ENCODE measurements around the gene NOP53. TPM values are rescaled to one million over a fixed set of nuclear protein-coding genes. Genes with fewer than 3 reads are reported as not detected.
A peak's percentile ranks its signal among the peaks of the same experiment; 100 is the strongest.
"Not testable (repeated sequence)": the region's sequence is repeated elsewhere in the genome, so short reads cannot be mapped to it uniquely, and the experiment has no call there.

NOP53 gene
- total RNA-seq, 4 donors from 2014 or later, result 329 to 412 (median 356) TPM

- Histone ChIP-seq H3K36me3 (peaks cover 36% of the 10 kb centered on the region), H3K27ac (peak overlapping the region; percentile 97), H3K27me3 (no peaks in the 10 kb centered on the region), H3K4me1 (peaks cover 58% of the 10 kb centered on the region), H3K9me3 (no peaks in the 10 kb centered on the region), H3K4me3 (peak overlapping the region; percentile 87)
- TF ChIP-seq EP300 (IDR thresholded peaks at IDR 0.05) (no peak), POLR2AphosphoS5 (IDR thresholded peaks at IDR 0.05) (no peak), POLR2A (IDR thresholded peaks at IDR 0.05) (no peak)
- TF ChIP-seq, protein P1, sequence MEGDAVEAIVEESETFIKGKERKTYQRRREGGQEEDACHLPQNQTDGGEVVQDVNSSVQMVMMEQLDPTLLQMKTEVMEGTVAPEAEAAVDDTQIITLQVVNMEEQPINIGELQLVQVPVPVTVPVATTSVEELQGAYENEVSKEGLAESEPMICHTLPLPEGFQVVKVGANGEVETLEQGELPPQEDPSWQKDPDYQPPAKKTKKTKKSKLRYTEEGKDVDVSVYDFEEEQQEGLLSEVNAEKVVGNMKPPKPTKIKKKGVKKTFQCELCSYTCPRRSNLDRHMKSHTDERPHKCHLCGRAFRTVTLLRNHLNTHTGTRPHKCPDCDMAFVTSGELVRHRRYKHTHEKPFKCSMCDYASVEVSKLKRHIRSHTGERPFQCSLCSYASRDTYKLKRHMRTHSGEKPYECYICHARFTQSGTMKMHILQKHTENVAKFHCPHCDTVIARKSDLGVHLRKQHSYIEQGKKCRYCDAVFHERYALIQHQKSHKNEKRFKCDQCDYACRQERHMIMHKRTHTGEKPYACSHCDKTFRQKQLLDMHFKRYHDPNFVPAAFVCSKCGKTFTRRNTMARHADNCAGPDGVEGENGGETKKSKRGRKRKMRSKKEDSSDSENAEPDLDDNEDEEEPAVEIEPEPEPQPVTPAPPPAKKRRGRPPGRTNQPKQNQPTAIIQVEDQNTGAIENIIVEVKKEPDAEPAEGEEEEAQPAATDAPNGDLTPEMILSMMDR (IDR thresholded peaks at IDR 0.05), result no peak
- no peak for DNase-seq (ENCODE audit: low spot score in 2 of 2)
- 31% methylated on average over 24 of the region's 24 CpGs for WGBS
Observed at GRCh38 chr19:47779524-47780214, 34.3 kb downstream of the NOP53 start.

DNA sequence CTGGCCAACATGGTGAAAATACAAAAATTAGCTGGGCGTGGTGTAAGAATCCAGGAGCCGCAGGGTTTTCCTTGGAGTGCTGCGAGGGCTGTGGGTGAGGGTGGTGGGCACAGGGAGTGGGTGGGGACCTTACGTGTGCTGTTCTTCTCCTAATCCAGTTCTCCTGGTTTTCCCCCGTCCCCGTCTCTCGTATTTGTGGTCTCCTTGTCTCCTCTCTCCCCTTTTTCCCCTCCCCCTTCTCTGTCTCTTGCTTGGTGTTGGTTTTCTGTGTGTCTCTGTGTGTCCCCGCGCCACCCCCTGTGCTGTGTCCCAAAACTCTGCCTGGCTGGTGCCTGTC lies 34.8 kb downstream of the NOP53 start:
- H3K36me3 ChIP-seq, result peaks cover 41% of the 10 kb centered on the region
- TF ChIP-seq, protein P1 (IDR thresholded peaks at IDR 0.05), result no peak
- TF ChIP-seq EP300 (IDR thresholded peaks at IDR 0.05) (no peak), POLR2A (IDR thresholded peaks at IDR 0.05) (no peak), POLR2AphosphoS5 (IDR thresholded peaks at IDR 0.05) (no peak)
- no peaks in the 10 kb centered on the region for H3K27me3 ChIP-seq
- WGBS, result 43% methylated on average over 9 of the region's 9 CpGs
- H3K27ac ChIP-seq, result peak overlapping the region; percentile 97
- H3K4me3 ChIP-seq, result peak overlapping the region; percentile 87
- no peaks in the 10 kb centered on the region for H3K9me3 ChIP-seq
- no peak for DNase-seq (ENCODE audit: low spot score in 2 of 2)
- H3K4me1 ChIP-seq, result peaks cover 58% of the 10 kb centered on the region

DNA sequence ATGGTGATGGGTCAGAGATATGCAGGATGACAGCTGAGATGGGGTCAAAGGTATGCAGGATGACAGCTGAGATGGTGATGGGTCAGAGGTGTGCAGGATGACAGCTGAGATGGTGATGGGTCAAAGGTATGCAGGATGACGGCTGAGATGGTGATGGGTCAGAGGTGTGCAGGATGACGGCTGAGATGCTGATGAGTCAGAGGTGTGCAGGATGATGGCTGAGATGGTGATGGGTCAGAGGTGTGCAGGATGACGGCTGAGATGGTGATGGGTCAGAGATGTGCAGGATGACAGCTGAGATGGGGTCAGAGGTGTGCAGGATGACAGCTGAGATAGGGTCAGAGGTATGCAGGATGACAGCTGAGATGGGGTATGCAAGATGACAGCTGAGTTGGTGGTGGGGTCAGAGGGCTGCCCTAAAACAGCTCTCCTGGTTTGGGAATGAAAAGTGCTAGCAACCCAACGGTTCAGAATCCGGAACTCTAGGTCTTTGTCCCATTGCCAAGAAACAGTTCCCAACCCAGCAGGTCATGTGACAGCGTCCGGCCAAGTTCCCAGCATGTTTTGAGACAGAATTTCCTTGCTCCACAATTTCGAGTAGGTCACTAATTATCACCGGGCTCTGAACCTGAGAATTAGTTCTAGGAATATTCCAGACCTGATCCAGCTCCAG lies 36.4 kb downstream of the NOP53 start:
- TF ChIP-seq POLR2A (IDR thresholded peaks at IDR 0.05) (no peak), POLR2AphosphoS5 (IDR thresholded peaks at IDR 0.05) (no peak), EP300 (IDR thresholded peaks at IDR 0.05) (no peak)
- TF ChIP-seq, protein P1 (IDR thresholded peaks at IDR 0.05), result no peak
- Histone ChIP-seq H3K4me1 (peaks cover 52% of the 10 kb centered on the region), H3K27ac (no peak overlapping the region), H3K9me3 (no peaks in the 10 kb centered on the region), H3K27me3 (no peaks in the 10 kb centered on the region), H3K4me3 (no peak overlapping the region), H3K36me3 (peaks cover 56% of the 10 kb centered on the region)
- no peak for DNase-seq (ENCODE audit: low spot score in 2 of 2)
- WGBS, result 33% methylated on average over 9 of the region's 9 CpGs

DNA sequence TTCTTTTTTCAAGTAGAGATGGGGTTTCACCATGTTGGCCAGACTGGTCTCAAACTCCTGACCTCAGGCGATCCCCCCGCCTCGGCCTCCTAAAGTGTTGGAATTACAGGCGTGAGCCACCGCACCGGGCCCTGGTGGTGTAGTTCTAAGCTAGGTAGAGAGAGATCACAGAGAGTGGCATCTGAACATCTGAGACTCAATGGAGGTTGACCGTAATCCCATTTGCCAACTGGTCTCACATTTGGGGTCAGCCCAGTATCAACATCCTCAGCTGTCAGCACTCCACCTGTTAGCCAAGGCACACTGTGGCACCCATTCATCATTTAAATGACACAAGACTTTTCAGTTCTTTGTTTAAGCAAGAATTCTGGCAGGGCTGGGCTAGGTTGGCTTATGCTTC lies 41.2 kb downstream of the NOP53 start:
- Histone ChIP-seq H3K27ac (no peak overlapping the region), H3K4me3 (no peak overlapping the region), H3K4me1 (peaks cover 16% of the 10 kb centered on the region), H3K9me3 (no peaks in the 10 kb centered on the region), H3K36me3 (peaks cover 48% of the 10 kb centered on the region), H3K27me3 (no peaks in the 10 kb centered on the region)
- DNase-seq (ENCODE audit: low spot score in 2 of 2), result no peak
- WGBS, result 95% methylated on average over 7 of the region's 7 CpGs
- TF ChIP-seq, protein P1 (IDR thresholded peaks at IDR 0.05), result no peak
- no peak for TF ChIP-seq EP300 (IDR thresholded peaks at IDR 0.05)

DNA sequence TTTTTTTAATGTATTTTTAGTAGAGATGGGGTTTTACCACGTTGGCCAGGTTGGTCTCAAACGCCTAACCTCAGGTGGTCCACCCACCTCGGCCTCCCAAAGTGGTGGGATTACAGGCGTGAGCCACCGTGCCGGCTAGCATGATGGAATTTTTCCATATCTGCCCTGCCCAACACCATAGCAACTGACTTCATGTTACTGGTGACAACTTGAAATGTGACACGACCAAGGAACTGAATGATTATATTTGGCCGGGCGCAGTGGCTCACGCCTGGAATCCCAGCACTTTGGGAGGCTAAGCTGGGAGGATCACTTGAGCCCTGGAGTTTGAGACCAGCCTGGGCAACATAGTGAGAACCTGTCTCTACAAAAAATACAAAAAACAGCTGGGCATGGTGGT lies 42.0 kb downstream of the NOP53 start:
- not testable (repeated sequence) for H3K27me3 ChIP-seq; H3K4me1 ChIP-seq; DNase-seq (ENCODE audit: low spot score in 2 of 2); H3K27ac ChIP-seq; H3K9me3 ChIP-seq; H3K4me3 ChIP-seq
- 80% methylated on average over 10 of the region's 10 CpGs for WGBS
- peaks cover 45% of the 10 kb centered on the region for H3K36me3 ChIP-seq

DNA sequence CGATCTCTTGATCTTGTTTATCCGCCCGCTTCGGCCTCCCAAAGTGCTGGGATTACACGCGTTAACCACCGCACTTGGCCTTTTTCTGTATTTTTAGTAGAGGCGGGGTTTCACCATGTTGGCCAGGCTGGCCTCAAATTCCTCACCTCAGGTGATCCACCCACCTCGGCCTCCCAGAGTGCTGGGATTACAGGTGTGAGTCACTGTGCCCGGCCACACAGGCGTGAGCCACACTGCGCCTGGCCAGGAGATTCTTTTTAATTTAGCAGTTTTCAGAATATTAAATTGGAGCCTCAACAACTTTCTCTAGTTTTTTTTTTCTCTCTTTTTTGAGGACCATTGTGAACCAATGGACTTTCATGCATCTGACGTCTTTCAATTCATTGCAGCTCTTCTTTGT lies 44.5 kb downstream of the NOP53 start:
- H3K27me3 ChIP-seq; H3K27ac ChIP-seq; H3K9me3 ChIP-seq; DNase-seq (ENCODE audit: low spot score in 2 of 2); H3K4me1 ChIP-seq; H3K4me3 ChIP-seq: not testable (repeated sequence)
- 86% methylated on average over 13 of the region's 13 CpGs for WGBS
- H3K36me3 ChIP-seq, result peaks cover 20% of the 10 kb centered on the region
